Heart left ventricle (tissue), 16 donors: ENCODE measurements around the gene MORC2. TPM values are rescaled to one million over a fixed set of nuclear protein-coding genes. Genes with fewer than 3 reads are reported as not detected.

Experiments used
- ATAC-seq, 4 donors: fragments of 200-7000 bp; cut with Tn5 transposase; one replicate each; pipeline ENCODE4 v1.9.1; 2020 to 2022; ENCODE audit warnings: moderate library complexity in 4 of 4, mild to moderate bottlenecking in 3 of 4, moderate number of reproducible peaks in 1 of 4
- DNase-seq, 5 donors: peaks; one replicate each; pipeline ENCODE4 v3.0.0-alpha.2; 2020
- H3K27ac ChIP-seq, 12 donors: fragments of 200-600 bp; sonication (generic) in 4 of 12; one replicate each; pipeline versions ENCODE4 v1.5.0 to v1.8.0; 2016 to 2022; ENCODE audit warnings: mild to moderate bottlenecking in 2 of 12
- H3K27me3 ChIP-seq, 9 donors: fragments of 200-600 bp; sonication (generic) in 2 of 9; one replicate each; pipeline versions ENCODE4 v1.5.1 to v1.8.0; 2016 to 2022; ENCODE audit warnings: mild to moderate bottlenecking in 3 of 9
- H3K36me3 ChIP-seq, 9 donors: fragments of 200-600 bp; sonication (generic) in 2 of 9; one replicate each; pipeline versions ENCODE4 v1.5.0 to v1.8.0; 2018 to 2022; ENCODE audit warnings: mild to moderate bottlenecking in 2 of 9
- H3K4me1 ChIP-seq, 12 donors: fragments of 200-600 bp; sonication (generic) in 4 of 12; one replicate each; pipeline versions ENCODE4 v1.5.0 to v1.8.0; 2016 to 2022; ENCODE audit warnings: mild to moderate bottlenecking in 3 of 12
- H3K4me3 ChIP-seq, 12 donors: fragments of 200-600 bp; sonication (generic) in 4 of 12; one replicate each; pipeline versions ENCODE4 v1.5.0 to v1.8.0; 2017 to 2022; ENCODE audit warnings: mild to moderate bottlenecking in 9 of 12, moderate library complexity in 4 of 12
- H3K9me3 ChIP-seq, 12 donors: fragments of 200-600 bp; sonication (generic) in 4 of 12; one replicate each; pipeline versions ENCODE4 v1.5.0 to v1.8.0; 2016 to 2022; ENCODE audit warnings: mild to moderate bottlenecking in 1 of 12
- CTCF ChIP-seq, 12 donors: fragments of 200-600 bp; sonication (generic) in 4 of 12; IDR thresholded peaks; one replicate each; pipeline versions ENCODE4 v1.5.0 to v1.8.0; 2018 to 2022; ENCODE audit warnings: antibody characterized with exemption in 12 of 12, mild to moderate bottlenecking in 5 of 12
- POLR2A ChIP-seq, 2 donors: fragments of 450-650 bp; IDR thresholded peaks; one replicate each; pipeline ENCODE4 v1.6.1; 2017; ENCODE audit warnings: antibody characterized with exemption in 2 of 2, mild to moderate bottlenecking in 2 of 2, moderate library complexity in 2 of 2
- WGBS, 4 donors: extraction: QIAGEN DNeasy Blood & Tissue Kit in 2 of 4; methylation state at CpG; one replicate each; pipeline versions ENCODE4 v1.1.5 to v1.1.7; 2013 to 2018; 5-methylcytosine and 5-hydroxymethylcytosine counted together
- intact Hi-C, 10 donors: fragments of 100-400 bp; cut with DNase I; formaldehyde crosslinking; loops; one replicate each; pipeline versions ENCODE4 v1.11.1 to v1.14.2; 2022
- polyA plus RNA-seq, 2 donors: library from polyadenylated mRNA; stranded (reverse); fragments of 200-250 nt; gene quantifications; one replicate each; pipeline ENCODE4 v1.2.3, GENCODE V29; 2013
- total RNA-seq, 9 donors: library from RNA; depleted of rRNA in 2 of 9; stranded (reverse); fragments of >200 nt in 2 of 9; fragmentation: NEBNext Ultra II Directional in 3 of 9; extraction: Animal tissue kit (Norgen Biotek cat#: 25700) in 3 of 9; gene quantifications; one replicate each; pipeline versions ENCODE4 v1.1.0 to v1.2.4, GENCODE V29; 2016 to 2023
- donor health status: ischemic (EF 13 %, LVEDD 7.1; RV severe dilation, severe dysfunction).
- donor health status: healthy with polysubstance abuse.
- donor health status: DM: no; HTN: yes; CAD: no.
- donor health status: DM: no; HTN: no; CAD: no.
- donor health status: ischemic (EF 25% LVEDD 6.9; RV normal size, moderate dysfunction).
- donor health status: ischemic (EF 25% LVEDD 5.7; RV mildly dilated, moderate dysfunction).
- donor health status: healthy.
- donor health status: DM: yes; HTN: yes; CAD: no.
- donor health status: ischemic (EF 35%, LVEDD 5.7; RV mildly dilated, moderate dysfunction).
- donor health status: nonischemic (EF 11% LVEDD 7.7; RV severe dilation, severe dysfunction).
- donor health status: DM: yes; HTN: yes; CAD: no.
- donor health status: PGD.
- donor health status: ischemic (EF 29% LVEDD 5.4; RV normal size, mild dysfunction).
- donor health status: nonischemic (EF 23%, LVEDD 6.1; RV moderate dilation, normal function).

Gene MORC2
- total and polyA plus RNA-seq, 11 donors: 12.0 to 24.4 (median 17.8) TPM

- Histone ChIP-seq H3K4me3 (no peak overlapping the region), H3K36me3 (peaks cover 0 to 100% (median 99%) of the 10 kb centered on the region in 9 donors), H3K27ac (no peak overlapping the region), H3K9me3 (no peaks in the 10 kb centered on the region), H3K27me3 (no peaks in the 10 kb centered on the region), H3K4me1 (no peaks in the 10 kb centered on the region)
- WGBS, 4 donors: 94 to 97% (median 95%) methylated on average over 8 of the region's 8 CpGs
- ATAC-seq (no peak), DNase-seq (no peak)
- TF ChIP-seq POLR2A (IDR thresholded peaks at IDR 0.05) (no peak), CTCF (IDR thresholded peaks at IDR 0.05) (no peak)
- intact Hi-C loops: no loop called here
Observed at GRCh38 chr22:30934053-30934452, 34.5 kb downstream of the MORC2 start.

GRCh38 chr22:30933457-30933856, 35.1 kb downstream of the MORC2 start:
- no peak for ATAC-seq
- H3K9me3 ChIP-seq: no peaks in the 10 kb centered on the region
- WGBS, 4 donors: 80 to 88% (median 83%) methylated on average over 6 to 7 of the region's 7 CpGs

GRCh38 chr22:30932661-30933060, 35.9 kb downstream of the MORC2 start:
- TF ChIP-seq CTCF (IDR thresholded peaks at IDR 0.05): no peak
- no peak for TF ChIP-seq POLR2A (IDR thresholded peaks at IDR 0.05)
- Histone ChIP-seq H3K4me1 (no peaks in the 10 kb centered on the region), H3K27ac (no peak overlapping the region), H3K27me3 (no peaks in the 10 kb centered on the region), H3K9me3 (no peaks in the 10 kb centered on the region), H3K4me3 (no peak overlapping the region), H3K36me3 (peaks cover 0 to 100% (median 99%) of the 10 kb centered on the region in 9 donors)
- DNase-seq (no peak), ATAC-seq (no peak)
- intact Hi-C loops: no loop called here
- 94 to 97% (median 96%) methylated on average over 16 of the region's 16 CpGs for WGBS, 4 donors

More at GRCh38 chr22:30933457-30933856, 35.1 kb downstream of the MORC2 start:
- Histone ChIP-seq H3K4me1 (no peaks in the 10 kb centered on the region), H3K4me3 (no peak overlapping the region), H3K27ac (no peak overlapping the region), H3K27me3 (no peaks in the 10 kb centered on the region), H3K36me3 (peaks cover 0 to 100% (median 99%) of the 10 kb centered on the region in 9 donors)
- no peak for DNase-seq
- intact Hi-C loops: no loop called here
- TF ChIP-seq CTCF (IDR thresholded peaks at IDR 0.05): no peak
- TF ChIP-seq POLR2A (IDR thresholded peaks at IDR 0.05): no peak

GRCh38 chr22:30931541-30932300, 36.9 kb downstream of the MORC2 start:
- DNase-seq: no peak
- H3K36me3 ChIP-seq: peaks cover 0 to 100% (median 99%) of the 10 kb centered on the region in 9 donors
- no peaks in the 10 kb centered on the region for H3K27me3 ChIP-seq
- H3K27ac ChIP-seq: no peak overlapping the region
- H3K9me3 ChIP-seq: no peaks in the 10 kb centered on the region
- WGBS, 4 donors: 94 to 99% (median 95%) methylated on average over 4 of the region's 4 CpGs
- TF ChIP-seq CTCF (IDR thresholded peaks at IDR 0.05): no peak
- no peak for TF ChIP-seq POLR2A (IDR thresholded peaks at IDR 0.05)
- ATAC-seq: no peak
- H3K4me1 ChIP-seq: no peaks in the 10 kb centered on the region
- intact Hi-C loops: no loop called here
- H3K4me3 ChIP-seq: no peak overlapping the region
